CD4-positive, alpha-beta T cell (primary cell): ENCODE measurements around the gene VAMP5. TPM values are rescaled to one million over a fixed set of nuclear protein-coding genes. Genes with fewer than 3 reads are reported as not detected.

ENCODE experiments used
- ATAC-seq: fragments of 200-7000 bp; cut with Tn5 transposase; one replicate; pipeline ENCODE4 v1.10.0; 2022; ENCODE audit warnings: mild to moderate bottlenecking; ENCODE audit not compliant: poor library complexity
- CTCF ChIA-PET: fragments of 350-600 bp; sonication (Branson Sonifier 250); formaldehyde crosslinking; loops from one replicate; lab custom pipeline; 2021; ENCODE audit warnings: antibody characterized with exemption, inconsistent platforms; lab: Charles Lee
- POLR2A ChIA-PET: fragments of 350-600 bp; sonication (Branson Sonifier 250); formaldehyde crosslinking; loops from one replicate; lab custom pipeline; 2021; ENCODE audit warnings: antibody characterized with exemption, inconsistent platforms; lab: Charles Lee
- DNase-seq, 14 experiments: peaks; one replicate each; pipeline ENCODE4 v3.0.0-alpha.2; 2013 to 2020; ENCODE audit warnings: mixed read lengths in 2 of 14
- H3K27ac ChIP-seq, 2 donors: one replicate each; pipeline versions ENCODE4 v1.5.1 to v1.7.0; 2013; ENCODE audit warnings: low read length in 2 of 2, low read depth in 1 of 2, mild to moderate bottlenecking in 1 of 2
- H3K27me3 ChIP-seq, 2 experiments: 1 replicate in 1 of 2; 2 replicates in 1 of 2; pipeline versions ENCODE4 v1.6.1 to v1.7.0; 2013; ENCODE audit warnings: low read length in 2 of 2, control low read depth in 1 of 2, mild to moderate bottlenecking in 1 of 2, moderate library complexity in 1 of 2; ENCODE audit not compliant: insufficient read depth in 2 of 2, control insufficient read depth in 1 of 2
- H3K36me3 ChIP-seq: one replicate; pipeline ENCODE4 v1.6.1; 2013; ENCODE audit warnings: low read length, control low read depth; ENCODE audit not compliant: insufficient read depth
- H3K4me1 ChIP-seq: one replicate; pipeline ENCODE4 v1.6.1; 2013; ENCODE audit warnings: low read length, control low read depth; ENCODE audit not compliant: insufficient read depth
- H3K4me3 ChIP-seq: one replicate; pipeline ENCODE4 v1.5.1; 2013; ENCODE audit warnings: mild to moderate bottlenecking, low read length, moderate library complexity
- H3K9me3 ChIP-seq, 2 experiments: 1 replicate in 1 of 2; 2 replicates in 1 of 2; pipeline versions ENCODE4 v1.6.1 to v1.7.0; 2013; ENCODE audit warnings: low read length in 2 of 2, mild to moderate bottlenecking in 2 of 2, control low read depth in 1 of 2, moderate library complexity in 1 of 2; ENCODE audit not compliant: control insufficient read depth in 1 of 2, insufficient read depth in 1 of 2
- H3K27ac Mint-ChIP-seq: one replicate; pipeline ENCODE4 v1.8.0; 2020; ENCODE audit warnings: mixed read lengths
- H3K27me3 Mint-ChIP-seq: one replicate; pipeline ENCODE4 v1.8.0; 2021; ENCODE audit warnings: mixed read lengths
- H3K36me3 Mint-ChIP-seq: one replicate; pipeline ENCODE4 v1.8.0; 2021; ENCODE audit warnings: low read depth, mixed read lengths
- H3K4me1 Mint-ChIP-seq: one replicate; pipeline ENCODE4 v1.8.0; 2021; ENCODE audit warnings: low read depth, mixed read lengths
- H3K4me3 Mint-ChIP-seq: one replicate; pipeline ENCODE4 v1.8.0; 2020; ENCODE audit warnings: mild to moderate bottlenecking, mixed read lengths
- H3K9me3 Mint-ChIP-seq: one replicate; pipeline ENCODE4 v1.8.0; 2020; ENCODE audit warnings: mixed read lengths
- intact Hi-C, 2 experiments: fragments of 100-400 bp; cut with DNase I in 1 of 2; cut with micrococcal nuclease in 1 of 2; formaldehyde crosslinking; loops; one replicate each; pipeline versions ENCODE4 v1.15.1 to v1.9.0; 2023 to 2025; cut with DNase I, micrococcal nuclease
- total RNA-seq, 174 experiments: library from RNA in 2 of 174; stranded (reverse) in 2 of 174; gene quantifications; one replicate each; pipeline ENCODE4 v1.2.3 and lab custom pipeline; 2021 to 2026
- TF ChIP-seq, protein P1 (sequence below): fragments of 200-600 bp; IDR thresholded peaks from one replicate; pipeline ENCODE4 v1.8.0; 2022; ENCODE audit warnings: antibody characterized with exemption, mild to moderate bottlenecking

VAMP5 gene
- total RNA-seq, 2 experiments from 2014 or later, result 17.0 to 17.2 TPM

DNA sequence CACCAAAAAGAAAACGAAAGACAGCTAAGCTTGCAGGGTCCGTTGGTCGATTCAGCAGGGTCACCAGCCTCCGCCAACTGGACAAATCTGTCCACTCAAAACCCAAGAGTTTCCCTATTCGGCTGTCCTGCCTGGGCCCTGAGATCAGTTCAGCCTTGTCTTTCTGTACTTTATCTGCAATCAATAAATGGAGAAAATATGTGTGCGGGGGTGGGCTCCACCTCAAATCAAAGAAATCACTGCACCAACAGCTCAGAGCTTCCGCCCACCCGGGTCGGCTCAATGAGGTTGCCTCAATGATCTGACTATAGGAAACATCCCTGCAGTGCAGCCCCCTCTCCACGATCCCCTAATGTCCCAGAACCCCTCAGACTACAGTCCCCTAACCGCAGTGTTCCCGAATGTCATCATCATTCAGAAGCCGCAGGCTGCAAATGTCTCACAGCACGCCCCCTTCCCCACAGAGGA is 23.4 kb upstream of the VAMP5 start:
- no peak for DNase-seq
- no peaks in the 10 kb centered on the region for H3K9me3 Mint-ChIP-seq
- ATAC-seq, result no peak

GRCh38 chr2:85561280-85562212 is 22.7 kb upstream of the VAMP5 start, which contains the start of gene GGCX:
GGCX (minus strand) TSS chr2:85561493; CDS start chr2:85561428, 65 bp downstream.
- H3K27ac ChIP-seq, result peak within 1 kb of the TSS; percentile 67 to 68
- H3K4me3 ChIP-seq, result peak within 1 kb of the TSS; percentile 81
- Mint-ChIP-seq H3K27me3 (no peaks in the 10 kb centered on the region), H3K36me3 (peaks cover 36% of the 10 kb centered on the region), H3K27ac (peak within 1 kb of the TSS; percentile 95), H3K9me3 (no peaks in the 10 kb centered on the region), H3K4me1 (peaks cover 30% of the 10 kb centered on the region), H3K4me3 (peak within 1 kb of the TSS; percentile 99)
- DNase-seq, result peak; percentile 88 to 97 (median 93)
- TF ChIP-seq, protein P1, sequence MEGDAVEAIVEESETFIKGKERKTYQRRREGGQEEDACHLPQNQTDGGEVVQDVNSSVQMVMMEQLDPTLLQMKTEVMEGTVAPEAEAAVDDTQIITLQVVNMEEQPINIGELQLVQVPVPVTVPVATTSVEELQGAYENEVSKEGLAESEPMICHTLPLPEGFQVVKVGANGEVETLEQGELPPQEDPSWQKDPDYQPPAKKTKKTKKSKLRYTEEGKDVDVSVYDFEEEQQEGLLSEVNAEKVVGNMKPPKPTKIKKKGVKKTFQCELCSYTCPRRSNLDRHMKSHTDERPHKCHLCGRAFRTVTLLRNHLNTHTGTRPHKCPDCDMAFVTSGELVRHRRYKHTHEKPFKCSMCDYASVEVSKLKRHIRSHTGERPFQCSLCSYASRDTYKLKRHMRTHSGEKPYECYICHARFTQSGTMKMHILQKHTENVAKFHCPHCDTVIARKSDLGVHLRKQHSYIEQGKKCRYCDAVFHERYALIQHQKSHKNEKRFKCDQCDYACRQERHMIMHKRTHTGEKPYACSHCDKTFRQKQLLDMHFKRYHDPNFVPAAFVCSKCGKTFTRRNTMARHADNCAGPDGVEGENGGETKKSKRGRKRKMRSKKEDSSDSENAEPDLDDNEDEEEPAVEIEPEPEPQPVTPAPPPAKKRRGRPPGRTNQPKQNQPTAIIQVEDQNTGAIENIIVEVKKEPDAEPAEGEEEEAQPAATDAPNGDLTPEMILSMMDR, result no peak
- intact Hi-C loops, result loop anchor here (1.0 to 5.0 kb wide), 4 partner anchors 21 to 54 kb away; partner anchors contain the start of genes RNF181 (in 1 of the 2) and TMEM150A (in 1 of the 2)
- ATAC-seq, result peak; percentile 89
- H3K9me3 ChIP-seq, result no peaks in the 10 kb centered on the region
- peaks cover 20% of the 10 kb centered on the region for H3K4me1 ChIP-seq
- H3K36me3 ChIP-seq, result peaks cover 14% of the 10 kb centered on the region
- no peaks in the 10 kb centered on the region for H3K27me3 ChIP-seq
- ChIA-PET CTCF (interaction anchor here (1.0 kb wide), 1 partner anchor 56 kb away, joined by 3 read pairs; no protein-coding TSS in a partner anchor), POLR2A (interaction anchor here (0.5 to 2.7 kb wide), 22 partner anchors 8 to 234 kb away, joined by 3 to 19 read pairs (median 5); partner anchors contain the start of genes C2orf68, ELMOD3, MAT2A and RNF181)

More for the DNA sequence above, 23.4 kb upstream of the VAMP5 start:
- Histone ChIP-seq H3K27me3 (no peaks in the 10 kb centered on the region), H3K27ac (peak overlapping the region in 1 of 2 donors; percentile 68), H3K4me1 (peaks cover 20% of the 10 kb centered on the region), H3K9me3 (no peaks in the 10 kb centered on the region), H3K36me3 (peaks cover 14% of the 10 kb centered on the region), H3K4me3 (peak overlapping the region; percentile 81)
- H3K27ac Mint-ChIP-seq, result peak overlapping the region; percentile 95
- H3K4me1 Mint-ChIP-seq, result peaks cover 30% of the 10 kb centered on the region
- H3K27me3 Mint-ChIP-seq, result no peaks in the 10 kb centered on the region
- intact Hi-C loops, result loop anchor here (1.0 to 5.0 kb wide), 4 partner anchors 20 to 54 kb away; partner anchors contain the start of genes RNF181 (in 1 of the 2) and TMEM150A (in 1 of the 2)
- TF ChIP-seq, protein P1, result no peak
- CTCF ChIA-PET, result interaction anchor here (1.0 to 1.6 kb wide), 2 partner anchors 9 to 56 kb away, joined by 3 to 6 read pairs; no protein-coding TSS in a partner anchor
- H3K36me3 Mint-ChIP-seq, result peaks cover 43% of the 10 kb centered on the region
- POLR2A ChIA-PET, result interaction anchor here (0.7 to 2.7 kb wide), 20 partner anchors 9 to 233 kb away, joined by 3 to 19 read pairs (median 5); partner anchors contain the start of genes C2orf68, ELMOD3, MAT2A and RNF181
- peak overlapping the region; percentile 99 for H3K4me3 Mint-ChIP-seq

GRCh38 chr2:85564144-85564563 is 20.1 kb upstream of the VAMP5 start:
- peak overlapping the region; percentile 76 for H3K4me3 Mint-ChIP-seq
- Histone ChIP-seq H3K36me3 (no peaks in the 10 kb centered on the region), H3K4me3 (no peak overlapping the region), H3K27ac (no peak overlapping the region), H3K9me3 (no peaks in the 10 kb centered on the region), H3K4me1 (peaks cover 20% of the 10 kb centered on the region), H3K27me3 (no peaks in the 10 kb centered on the region)
- H3K4me1 Mint-ChIP-seq, result peaks cover 22% of the 10 kb centered on the region
- POLR2A ChIA-PET, result interaction anchor here (0.6 kb wide), 1 partner anchor 126 kb away, joined by 3 read pairs; no protein-coding TSS in a partner anchor
- peak overlapping the region; percentile 28 for H3K27ac Mint-ChIP-seq
- no peak for ATAC-seq
- intact Hi-C loops, result loop anchor here in 1 of 2 experiments (5.0 kb wide), 1 partner anchor 38 kb away; the partner anchor contains the start of gene TMEM150A
- H3K9me3 Mint-ChIP-seq, result no peaks in the 10 kb centered on the region
- CTCF ChIA-PET, result no interaction called here
- no peaks in the 10 kb centered on the region for H3K27me3 Mint-ChIP-seq
- peaks cover 14% of the 10 kb centered on the region for H3K36me3 Mint-ChIP-seq
- TF ChIP-seq, protein P1, result no peak
- DNase-seq, result peak in 2 of 14 experiments; percentile 46 to 49
